GM12892 (cell line): ENCODE data around the gene ZFHX2.
"Not testable (repeated sequence)": the region's sequence is repeated elsewhere in the genome, so short reads cannot be mapped to it uniquely, and the experiment has no call there.

ENCODE experiments used
- POLR2AphosphoS5 ChIP-seq: IDR thresholded peaks from 2 replicates; pipeline ENCODE4 v1.6.1; 2011; ENCODE audit warnings: low read depth, low read length, control low read depth
- TAF1 ChIP-seq: IDR thresholded peaks from 2 replicates; pipeline ENCODE4 v1.6.1; 2011; ENCODE audit warnings: low read depth, mild to moderate bottlenecking, control low read depth, low read length, borderline replicate concordance

- not testable (repeated sequence) for TF ChIP-seq TAF1, POLR2AphosphoS5
Measured at GRCh38 chr14:23594191-23594590, 42.6 kb upstream of the ZFHX2 start.
